Measurements from ENCODE around the gene ZBTB43. TPM values are rescaled to one million over a fixed set of nuclear protein-coding genes. Genes with fewer than 3 reads are reported as not detected.
"Not testable (repeated sequence)": the region's sequence is repeated elsewhere in the genome, so short reads cannot be mapped to it uniquely, and the experiment has no call there.

The ZBTB43 gene
- total RNA-seq, 1 donor from 2014 or later, result 30.2 TPM

GRCh38 chr9:126778141-126778540 is 26.7 kb upstream of the ZBTB43 start:
- Histone ChIP-seq H3K4me3 (no peak overlapping the region), H3K9me3 (no peaks in the 10 kb centered on the region), H3K27ac (no peak overlapping the region), H3K27me3 (ENCODE audit: low read depth) (peaks cover 58% of the 10 kb centered on the region), H3K4me1 (no peaks in the 10 kb centered on the region), H3K36me3 (no peaks in the 10 kb centered on the region)
- DNase-seq, result no peak
- TF ChIP-seq CTCF (IDR thresholded peaks at IDR 0.05), result no peak
- no peak for ATAC-seq
- intact Hi-C loops (cut with DNase I), result no loop called here

- H3K27ac ChIP-seq; H3K4me1 ChIP-seq; DNase-seq; ATAC-seq; H3K9me3 ChIP-seq; H3K36me3 ChIP-seq; H3K4me3 ChIP-seq; intact Hi-C loops (cut with DNase I): not testable (repeated sequence)
- peaks cover 54% of the 10 kb centered on the region for H3K27me3 ChIP-seq (ENCODE audit: low read depth)
These were observed 26.1 kb upstream of the ZBTB43 start for GRCh38 chr9:126778696-126779095.

GRCh38 chr9:126781186-126782052 is 23.4 kb upstream of the ZBTB43 start:
- Histone ChIP-seq H3K4me3 (peak overlapping the region; percentile 3), H3K27me3 (ENCODE audit: low read depth) (peaks cover 39% of the 10 kb centered on the region)

GRCh38 chr9:126782053-126782388 is 22.8 kb upstream of the ZBTB43 start:
- TF ChIP-seq CTCF (IDR thresholded peaks at IDR 0.05), result peak; percentile 4
- Histone ChIP-seq H3K4me1 (no peaks in the 10 kb centered on the region), H3K27me3 (ENCODE audit: low read depth) (peaks cover 37% of the 10 kb centered on the region), H3K9me3 (no peaks in the 10 kb centered on the region), H3K27ac (no peak overlapping the region), H3K4me3 (no peak overlapping the region), H3K36me3 (no peaks in the 10 kb centered on the region)
- DNase-seq, result no peak
- intact Hi-C loops (cut with DNase I), result loop anchor here (5.0 kb wide), 1 partner anchor 75 kb away; no protein-coding TSS in a partner anchor
- ATAC-seq, result peak in 1 of 2 donors; percentile 12

More at GRCh38 chr9:126781186-126782052, 23.4 kb upstream of the ZBTB43 start:
- Histone ChIP-seq H3K27ac (no peak overlapping the region), H3K9me3 (no peaks in the 10 kb centered on the region), H3K4me1 (no peaks in the 10 kb centered on the region), H3K36me3 (no peaks in the 10 kb centered on the region)
- DNase-seq (peak; percentile 88), ATAC-seq (peak; percentile 93 to 96)
- TF ChIP-seq CTCF (IDR thresholded peaks at IDR 0.05), result peak; percentile 98
- intact Hi-C loops (cut with DNase I), result loop anchor here (5.0 kb wide), 1 partner anchor 74 kb away; no protein-coding TSS in a partner anchor

GRCh38 chr9:126783949-126784348 is 20.9 kb upstream of the ZBTB43 start:
- ATAC-seq (no peak), DNase-seq (no peak)
- H3K9me3 ChIP-seq, result no peaks in the 10 kb centered on the region
- H3K36me3 ChIP-seq, result no peaks in the 10 kb centered on the region
- H3K4me3 ChIP-seq, result no peak overlapping the region
- no peak overlapping the region for H3K27ac ChIP-seq
- H3K4me1 ChIP-seq, result no peaks in the 10 kb centered on the region
- peaks cover 29% of the 10 kb centered on the region for H3K27me3 ChIP-seq (ENCODE audit: low read depth)
- no peak for TF ChIP-seq CTCF (IDR thresholded peaks at IDR 0.05)
- intact Hi-C loops (cut with DNase I), result loop anchor here (5.0 kb wide), 1 partner anchor 77 kb away; no protein-coding TSS in a partner anchor

- Histone ChIP-seq H3K27ac (no peak overlapping the region), H3K9me3 (no peaks in the 10 kb centered on the region), H3K36me3 (no peaks in the 10 kb centered on the region), H3K27me3 (ENCODE audit: low read depth) (peaks cover 28% of the 10 kb centered on the region), H3K4me1 (no peaks in the 10 kb centered on the region), H3K4me3 (no peak overlapping the region)
- ATAC-seq (no peak), DNase-seq (no peak)
- intact Hi-C loops (cut with DNase I), result loop anchor here (5.0 kb wide), 1 partner anchor 77 kb away; no protein-coding TSS in a partner anchor
- no peak for TF ChIP-seq CTCF (IDR thresholded peaks at IDR 0.05)
These were observed 20.4 kb upstream of the ZBTB43 start for GRCh38 chr9:126784401-126784800.

- ATAC-seq, H3K9me3 ChIP-seq, DNase-seq, H3K4me3 ChIP-seq, H3K36me3 ChIP-seq, H3K4me1 ChIP-seq, H3K27ac ChIP-seq: not testable (repeated sequence)
- intact Hi-C loops (cut with DNase I), result loop anchor here (5.0 kb wide), 1 partner anchor 78 kb away; no protein-coding TSS in a partner anchor
- peaks cover 24% of the 10 kb centered on the region for H3K27me3 ChIP-seq (ENCODE audit: low read depth)
These were observed 20.0 kb upstream of the ZBTB43 start for GRCh38 chr9:126784841-126785240.

Data from lower lobe of right lung (tissue), 2 donors.